ENCODE data around the gene WDR83. TPM values are rescaled to one million over a fixed set of nuclear protein-coding genes. Genes with fewer than 3 reads are reported as not detected.

Gene WDR83
- total RNA-seq, 4 donors from 2014 or later: 1.5 to 24.7 (median 8.5) TPM

DNA sequence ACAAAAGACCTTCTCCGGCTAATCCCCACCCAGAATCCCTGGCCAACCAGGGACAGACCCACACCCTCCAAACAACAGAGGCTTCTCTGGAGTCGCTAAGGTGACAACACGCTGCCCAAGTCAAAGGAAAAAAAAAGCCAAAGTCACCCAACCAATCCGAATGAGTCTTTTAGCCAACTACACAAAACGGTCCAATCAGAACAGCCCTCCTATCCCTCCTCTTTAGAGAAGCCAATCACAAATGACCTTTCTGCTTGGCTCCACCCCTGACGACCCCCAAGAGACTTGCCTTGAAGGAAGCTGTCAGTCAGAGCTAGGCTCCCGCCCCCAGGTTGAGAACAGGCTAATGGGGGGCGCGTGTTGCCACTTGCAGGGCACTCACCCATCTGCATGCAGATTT is 36.4 kb downstream of the WDR83 start:
- Histone ChIP-seq H3K27me3 (no peaks in the 10 kb centered on the region), H3K9me3 (no peaks in the 10 kb centered on the region), H3K4me1 (no peaks in the 10 kb centered on the region), H3K27ac (no peak overlapping the region), H3K36me3 (no peaks in the 10 kb centered on the region), H3K4me3 (no peak overlapping the region)
- DNase-seq: no peak
- intact Hi-C loops (cut with DNase I; ENCODE audit: low total_unique reads): no loop called here
- TF ChIP-seq POLR2A (IDR thresholded peaks at IDR 0.05): no peak
- TF ChIP-seq, protein P1, sequence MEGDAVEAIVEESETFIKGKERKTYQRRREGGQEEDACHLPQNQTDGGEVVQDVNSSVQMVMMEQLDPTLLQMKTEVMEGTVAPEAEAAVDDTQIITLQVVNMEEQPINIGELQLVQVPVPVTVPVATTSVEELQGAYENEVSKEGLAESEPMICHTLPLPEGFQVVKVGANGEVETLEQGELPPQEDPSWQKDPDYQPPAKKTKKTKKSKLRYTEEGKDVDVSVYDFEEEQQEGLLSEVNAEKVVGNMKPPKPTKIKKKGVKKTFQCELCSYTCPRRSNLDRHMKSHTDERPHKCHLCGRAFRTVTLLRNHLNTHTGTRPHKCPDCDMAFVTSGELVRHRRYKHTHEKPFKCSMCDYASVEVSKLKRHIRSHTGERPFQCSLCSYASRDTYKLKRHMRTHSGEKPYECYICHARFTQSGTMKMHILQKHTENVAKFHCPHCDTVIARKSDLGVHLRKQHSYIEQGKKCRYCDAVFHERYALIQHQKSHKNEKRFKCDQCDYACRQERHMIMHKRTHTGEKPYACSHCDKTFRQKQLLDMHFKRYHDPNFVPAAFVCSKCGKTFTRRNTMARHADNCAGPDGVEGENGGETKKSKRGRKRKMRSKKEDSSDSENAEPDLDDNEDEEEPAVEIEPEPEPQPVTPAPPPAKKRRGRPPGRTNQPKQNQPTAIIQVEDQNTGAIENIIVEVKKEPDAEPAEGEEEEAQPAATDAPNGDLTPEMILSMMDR (IDR thresholded peaks at IDR 0.05): no peak

DNA sequence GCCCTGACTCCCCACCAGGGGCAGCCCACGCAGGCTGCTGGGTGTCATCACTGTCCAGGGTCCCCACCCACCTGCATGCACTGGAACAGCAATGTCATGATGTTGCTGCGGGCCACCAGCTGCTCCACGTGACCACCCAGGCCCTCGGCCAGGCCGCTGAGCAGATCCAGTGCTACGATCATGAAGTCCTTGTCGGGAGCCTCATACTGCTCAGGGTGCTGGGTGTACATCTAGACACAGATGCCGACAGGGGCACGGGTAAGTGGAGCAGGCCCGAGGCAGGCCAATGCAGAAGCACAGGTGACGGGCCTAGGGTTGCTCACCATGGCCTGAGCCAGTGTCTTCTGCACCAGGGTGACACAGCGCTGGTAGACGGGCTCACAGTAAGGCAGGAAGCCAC is 38.6 kb downstream of the WDR83 start:
- H3K36me3 ChIP-seq: no peaks in the 10 kb centered on the region
- no peak for DNase-seq
- no peaks in the 10 kb centered on the region for H3K9me3 ChIP-seq
- intact Hi-C loops (cut with DNase I; ENCODE audit: low total_unique reads): no loop called here
- TF ChIP-seq POLR2A (IDR thresholded peaks at IDR 0.05): no peak
- TF ChIP-seq, protein P1 (IDR thresholded peaks at IDR 0.05): no peak
- no peaks in the 10 kb centered on the region for H3K4me1 ChIP-seq
- no peaks in the 10 kb centered on the region for H3K27me3 ChIP-seq
- no peak overlapping the region for H3K4me3 ChIP-seq
- no peak overlapping the region for H3K27ac ChIP-seq

DNA sequence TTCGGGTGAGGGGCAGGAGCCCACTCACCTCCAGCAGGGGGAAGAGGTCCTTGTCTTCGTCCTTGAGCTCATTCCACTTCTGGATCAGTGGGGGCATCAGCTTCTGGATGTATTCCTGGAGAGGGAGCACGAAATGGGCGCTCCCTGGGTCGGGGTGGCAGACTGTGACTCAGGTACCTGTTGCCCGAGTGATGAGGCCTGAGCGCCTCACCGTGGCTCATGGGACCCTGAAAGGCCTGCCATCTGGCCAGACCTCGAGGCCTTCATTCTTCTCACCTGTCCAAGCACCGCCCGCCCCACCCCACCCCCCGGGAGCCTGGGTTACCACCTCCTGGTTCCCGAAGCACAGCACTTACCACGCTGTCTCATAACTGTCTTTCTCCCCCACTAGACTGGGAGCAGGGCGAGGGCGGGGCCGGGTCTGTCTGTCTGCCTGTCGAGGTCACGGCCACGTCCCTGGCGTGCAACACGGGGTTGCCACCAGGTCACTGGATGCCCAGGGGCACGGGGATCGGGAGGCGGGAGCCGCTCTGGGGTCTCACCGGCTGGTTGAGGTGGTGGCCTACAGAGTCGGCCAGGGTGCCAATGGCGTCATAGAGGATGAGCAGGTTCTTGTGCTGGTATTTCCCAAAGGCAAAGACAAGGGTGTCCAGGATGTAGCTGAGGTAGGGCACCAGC is 39.2 kb downstream of the WDR83 start:
- no peaks in the 10 kb centered on the region for H3K4me1 ChIP-seq
- H3K9me3 ChIP-seq: no peaks in the 10 kb centered on the region
- intact Hi-C loops (cut with DNase I; ENCODE audit: low total_unique reads): no loop called here
- TF ChIP-seq POLR2A (IDR thresholded peaks at IDR 0.05): no peak
- TF ChIP-seq, protein P1 (IDR thresholded peaks at IDR 0.05): no peak
- no peak for DNase-seq
- no peak overlapping the region for H3K27ac ChIP-seq
- no peaks in the 10 kb centered on the region for H3K27me3 ChIP-seq
- no peaks in the 10 kb centered on the region for H3K36me3 ChIP-seq
- H3K4me3 ChIP-seq: no peak overlapping the region

DNA sequence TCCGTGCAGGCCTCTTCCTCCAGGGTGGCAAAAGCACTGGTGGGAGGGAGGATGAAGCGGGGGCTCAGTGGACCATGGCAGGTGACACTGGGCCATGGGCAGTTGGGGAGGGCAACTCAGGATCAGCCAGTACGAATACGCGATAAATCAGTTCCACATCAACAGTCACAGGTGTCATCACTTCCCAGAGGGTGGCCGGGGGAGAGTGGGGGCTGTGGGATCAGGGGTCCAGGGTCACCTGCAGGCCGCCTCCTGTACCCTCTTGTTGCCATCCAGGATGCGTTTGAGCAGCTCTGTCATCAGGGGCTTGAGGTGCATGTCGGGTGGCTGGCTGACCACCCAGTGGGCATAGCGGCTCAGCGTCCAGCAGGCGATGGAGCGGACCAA is 39.7 kb downstream of the WDR83 start:
- intact Hi-C loops (cut with DNase I; ENCODE audit: low total_unique reads): no loop called here
- H3K9me3 ChIP-seq: no peaks in the 10 kb centered on the region
- no peak for DNase-seq
- no peak overlapping the region for H3K27ac ChIP-seq
- H3K4me3 ChIP-seq: no peak overlapping the region
- no peaks in the 10 kb centered on the region for H3K4me1 ChIP-seq
- no peaks in the 10 kb centered on the region for H3K27me3 ChIP-seq
- TF ChIP-seq, protein P1 (IDR thresholded peaks at IDR 0.05): no peak
- no peak for TF ChIP-seq POLR2A (IDR thresholded peaks at IDR 0.05)
- no peaks in the 10 kb centered on the region for H3K36me3 ChIP-seq

DNA sequence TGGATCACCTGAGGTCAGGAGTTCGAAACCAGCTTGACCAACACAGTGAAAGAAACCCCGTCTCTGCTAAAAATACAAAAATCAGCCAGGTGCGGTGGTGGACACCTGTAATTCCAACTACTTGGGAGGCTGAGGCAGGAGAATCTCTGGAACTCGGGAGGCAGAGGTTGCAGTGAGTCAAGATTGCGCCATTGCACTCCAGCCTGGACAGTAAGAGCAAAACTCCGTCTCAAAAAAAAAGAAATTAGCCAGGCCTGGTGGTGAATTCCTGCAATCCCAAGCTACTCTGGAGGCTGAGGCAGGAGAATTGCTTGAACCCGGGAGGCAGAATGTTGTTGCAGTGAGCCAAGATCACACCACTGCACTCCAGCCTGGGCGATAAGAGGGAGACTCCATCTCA is 42.0 kb downstream of the WDR83 start:
- no peak for DNase-seq
- H3K9me3 ChIP-seq: no peaks in the 10 kb centered on the region
- H3K4me3 ChIP-seq: no peak overlapping the region
- TF ChIP-seq, protein P1 (IDR thresholded peaks at IDR 0.05): no peak
- TF ChIP-seq POLR2A (IDR thresholded peaks at IDR 0.05): no peak
- no peak overlapping the region for H3K27ac ChIP-seq
- H3K4me1 ChIP-seq: no peaks in the 10 kb centered on the region
- intact Hi-C loops (cut with DNase I; ENCODE audit: low total_unique reads): no loop called here
- H3K27me3 ChIP-seq: no peaks in the 10 kb centered on the region
- H3K36me3 ChIP-seq: no peaks in the 10 kb centered on the region

Measured in uterus (tissue), 4 donors.